ENCODE measurements around the gene CREBBP. TPM values are rescaled to one million over a fixed set of nuclear protein-coding genes. Genes with fewer than 3 reads are reported as not detected.
A peak's percentile ranks its signal among the peaks of the same experiment; 100 is the strongest.

Gene CREBBP
- total and polyA plus RNA-seq, 9 of the 15 experiments (the other 6 are each of a cell fraction or from before 2014, with no cell fraction given), result 0.70 to 24.8 (median 5.6) TPM

- TF ChIP-seq ZNF134 (CRISPR knock-in tag; conservative IDR thresholded peaks at IDR 0.05), result 0 out of 2 replicates have a peak, but pooled peaks have one; percentile 35
- TF ChIP-seq CHD7 (IDR thresholded peaks at IDR 0.05; ENCODE audit: low read depth, low read length), result no peak
- TF ChIP-seq FOXJ3 (CRISPR knock-in tag; IDR thresholded peaks at IDR 0.05), result no peak
- TF ChIP-seq SP2 (IDR thresholded peaks at IDR 0.05; ENCODE audit: extremely low read depth, low read depth, low read length, poor library complexity, severe bottlenecking), result no peak
- no peak for TF ChIP-seq KAT2B (IDR thresholded peaks at IDR 0.05; ENCODE audit: low read depth, low read length)
- TF ChIP-seq ZBTB17 (CRISPR knock-in tag; IDR thresholded peaks at IDR 0.05), result no peak
- TF ChIP-seq CHCHD3 (CRISPR knock-in tag; IDR thresholded peaks at IDR 0.05), result no peak
- no peak for TF ChIP-seq CGGBP1 (CRISPR knock-in tag; IDR thresholded peaks at IDR 0.05)
- no peak for TF ChIP-seq KLF16 (IDR thresholded peaks at IDR 0.05)
- no peak for TF ChIP-seq MTA2 (IDR thresholded peaks at IDR 0.05; ENCODE audit: low read depth)
- TF ChIP-seq, protein P1, sequence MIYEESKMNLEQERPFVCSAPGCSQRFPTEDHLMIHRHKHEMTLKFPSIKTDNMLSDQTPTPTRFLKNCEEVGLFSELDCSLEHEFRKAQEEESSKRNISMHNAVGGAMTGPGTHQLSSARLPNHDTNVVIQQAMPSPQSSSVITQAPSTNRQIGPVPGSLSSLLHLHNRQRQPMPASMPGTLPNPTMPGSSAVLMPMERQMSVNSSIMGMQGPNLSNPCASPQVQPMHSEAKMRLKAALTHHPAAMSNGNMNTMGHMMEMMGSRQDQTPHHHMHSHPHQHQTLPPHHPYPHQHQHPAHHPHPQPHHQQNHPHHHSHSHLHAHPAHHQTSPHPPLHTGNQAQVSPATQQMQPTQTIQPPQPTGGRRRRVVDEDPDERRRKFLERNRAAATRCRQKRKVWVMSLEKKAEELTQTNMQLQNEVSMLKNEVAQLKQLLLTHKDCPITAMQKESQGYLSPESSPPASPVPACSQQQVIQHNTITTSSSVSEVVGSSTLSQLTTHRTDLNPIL (CRISPR knock-in tag; IDR thresholded peaks at IDR 0.05), result no peak
- TF ChIP-seq, protein P2, sequence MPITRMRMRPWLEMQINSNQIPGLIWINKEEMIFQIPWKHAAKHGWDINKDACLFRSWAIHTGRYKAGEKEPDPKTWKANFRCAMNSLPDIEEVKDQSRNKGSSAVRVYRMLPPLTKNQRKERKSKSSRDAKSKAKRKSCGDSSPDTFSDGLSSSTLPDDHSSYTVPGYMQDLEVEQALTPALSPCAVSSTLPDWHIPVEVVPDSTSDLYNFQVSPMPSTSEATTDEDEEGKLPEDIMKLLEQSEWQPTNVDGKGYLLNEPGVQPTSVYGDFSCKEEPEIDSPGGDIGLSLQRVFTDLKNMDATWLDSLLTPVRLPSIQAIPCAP (CRISPR knock-in tag; IDR thresholded peaks at IDR 0.05; ENCODE audit: borderline replicate concordance), result no peak
- no peak for TF ChIP-seq ZNF354B (CRISPR knock-in tag; IDR thresholded peaks at IDR 0.05)
Observed at GRCh38 chr16:3717235-3718018, 163.1 kb downstream of the CREBBP start, which contains the start of gene TRAP1 (continued).

Measured in K562 (cell line).